ENCODE data around the gene TSPAN4. TPM values are rescaled to one million over a fixed set of nuclear protein-coding genes. Genes with fewer than 3 reads are reported as not detected.
A peak's percentile ranks its signal among the peaks of the same experiment; 100 is the strongest.

Gene TSPAN4
- total and polyA plus RNA-seq, 4 donors: 16.5 to 38.1 (median 30.4) TPM

DNA sequence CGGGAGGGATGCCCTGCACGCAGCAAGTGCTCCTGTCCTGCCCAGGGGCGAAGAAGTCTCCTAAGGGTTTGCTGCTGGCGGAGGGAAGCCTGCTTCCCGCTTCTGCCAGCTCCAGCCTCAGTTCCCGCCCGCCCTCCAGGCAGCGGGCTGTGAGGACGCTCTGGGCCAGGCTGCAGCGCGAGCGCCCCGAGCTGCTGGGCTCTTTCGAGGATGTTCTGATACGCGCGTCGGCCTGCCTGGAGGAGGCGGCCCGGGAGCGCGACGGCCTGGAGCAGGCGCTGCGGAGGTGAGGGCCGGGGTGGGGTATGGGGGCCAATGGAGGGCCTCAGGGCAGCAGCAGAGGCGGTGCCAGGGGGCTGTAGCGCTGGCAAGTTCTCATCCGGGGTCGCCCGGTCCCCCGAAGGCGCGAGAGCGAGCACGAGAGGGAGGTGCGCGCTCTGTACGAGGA lies 12.8 kb upstream of the TSPAN4 start:
- WGBS: 6% methylated on average over 39 of the region's 39 CpGs
- Histone ChIP-seq H3K4me3 (ENCODE audit: low read depth in 1 of 3, low read length in 3 of 3) (peak overlapping the region in 1 of 3 donors; percentile 37), H3K27me3 (ENCODE audit: control insufficient read depth in 4 of 4, insufficient read depth in 4 of 4, low read length in 3 of 4) (no peaks in the 10 kb centered on the region), H3K4me1 (ENCODE audit: control insufficient read depth in 4 of 4, insufficient read depth in 4 of 4, low read length in 3 of 4) (peaks cover 51 to 90% (median 71%) of the 10 kb centered on the region in 4 donors), H3K27ac (ENCODE audit: low read depth in 1 of 2, low read length in 2 of 2) (peak overlapping the region in 1 of 2 donors; percentile 50), H3K9ac (ENCODE audit: low read depth in 1 of 2, low read length in 2 of 2) (no peak overlapping the region), H3K9me3 (ENCODE audit: control insufficient read depth in 4 of 4, low read length in 3 of 4) (no peaks in the 10 kb centered on the region), H3K36me3 (ENCODE audit: control insufficient read depth in 4 of 4, insufficient read depth in 3 of 4, low read depth in 1 of 4, low read length in 3 of 4) (no peaks in the 10 kb centered on the region)
- no peak for DNase-seq (ENCODE audit: low spot score)
- no peak for TF ChIP-seq RAD21 (IDR thresholded peaks at IDR 0.05)
- TF ChIP-seq, protein P1, sequence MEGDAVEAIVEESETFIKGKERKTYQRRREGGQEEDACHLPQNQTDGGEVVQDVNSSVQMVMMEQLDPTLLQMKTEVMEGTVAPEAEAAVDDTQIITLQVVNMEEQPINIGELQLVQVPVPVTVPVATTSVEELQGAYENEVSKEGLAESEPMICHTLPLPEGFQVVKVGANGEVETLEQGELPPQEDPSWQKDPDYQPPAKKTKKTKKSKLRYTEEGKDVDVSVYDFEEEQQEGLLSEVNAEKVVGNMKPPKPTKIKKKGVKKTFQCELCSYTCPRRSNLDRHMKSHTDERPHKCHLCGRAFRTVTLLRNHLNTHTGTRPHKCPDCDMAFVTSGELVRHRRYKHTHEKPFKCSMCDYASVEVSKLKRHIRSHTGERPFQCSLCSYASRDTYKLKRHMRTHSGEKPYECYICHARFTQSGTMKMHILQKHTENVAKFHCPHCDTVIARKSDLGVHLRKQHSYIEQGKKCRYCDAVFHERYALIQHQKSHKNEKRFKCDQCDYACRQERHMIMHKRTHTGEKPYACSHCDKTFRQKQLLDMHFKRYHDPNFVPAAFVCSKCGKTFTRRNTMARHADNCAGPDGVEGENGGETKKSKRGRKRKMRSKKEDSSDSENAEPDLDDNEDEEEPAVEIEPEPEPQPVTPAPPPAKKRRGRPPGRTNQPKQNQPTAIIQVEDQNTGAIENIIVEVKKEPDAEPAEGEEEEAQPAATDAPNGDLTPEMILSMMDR (IDR thresholded peaks at IDR 0.05; ENCODE audit: low read depth, low read length, missing input control): no peak
- no peak for TF ChIP-seq SP1 (IDR thresholded peaks at IDR 0.05)
- TF ChIP-seq, protein P2, sequence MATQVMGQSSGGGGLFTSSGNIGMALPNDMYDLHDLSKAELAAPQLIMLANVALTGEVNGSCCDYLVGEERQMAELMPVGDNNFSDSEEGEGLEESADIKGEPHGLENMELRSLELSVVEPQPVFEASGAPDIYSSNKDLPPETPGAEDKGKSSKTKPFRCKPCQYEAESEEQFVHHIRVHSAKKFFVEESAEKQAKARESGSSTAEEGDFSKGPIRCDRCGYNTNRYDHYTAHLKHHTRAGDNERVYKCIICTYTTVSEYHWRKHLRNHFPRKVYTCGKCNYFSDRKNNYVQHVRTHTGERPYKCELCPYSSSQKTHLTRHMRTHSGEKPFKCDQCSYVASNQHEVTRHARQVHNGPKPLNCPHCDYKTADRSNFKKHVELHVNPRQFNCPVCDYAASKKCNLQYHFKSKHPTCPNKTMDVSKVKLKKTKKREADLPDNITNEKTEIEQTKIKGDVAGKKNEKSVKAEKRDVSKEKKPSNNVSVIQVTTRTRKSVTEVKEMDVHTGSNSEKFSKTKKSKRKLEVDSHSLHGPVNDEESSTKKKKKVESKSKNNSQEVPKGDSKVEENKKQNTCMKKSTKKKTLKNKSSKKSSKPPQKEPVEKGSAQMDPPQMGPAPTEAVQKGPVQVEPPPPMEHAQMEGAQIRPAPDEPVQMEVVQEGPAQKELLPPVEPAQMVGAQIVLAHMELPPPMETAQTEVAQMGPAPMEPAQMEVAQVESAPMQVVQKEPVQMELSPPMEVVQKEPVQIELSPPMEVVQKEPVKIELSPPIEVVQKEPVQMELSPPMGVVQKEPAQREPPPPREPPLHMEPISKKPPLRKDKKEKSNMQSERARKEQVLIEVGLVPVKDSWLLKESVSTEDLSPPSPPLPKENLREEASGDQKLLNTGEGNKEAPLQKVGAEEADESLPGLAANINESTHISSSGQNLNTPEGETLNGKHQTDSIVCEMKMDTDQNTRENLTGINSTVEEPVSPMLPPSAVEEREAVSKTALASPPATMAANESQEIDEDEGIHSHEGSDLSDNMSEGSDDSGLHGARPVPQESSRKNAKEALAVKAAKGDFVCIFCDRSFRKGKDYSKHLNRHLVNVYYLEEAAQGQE (IDR thresholded peaks at IDR 0.05): no peak
- no peak for TF ChIP-seq JUND (IDR thresholded peaks at IDR 0.05)
- TF ChIP-seq NR2F2 (IDR thresholded peaks at IDR 0.05): no peak
- no peak for TF ChIP-seq YY1 (IDR thresholded peaks at IDR 0.05)

DNA sequence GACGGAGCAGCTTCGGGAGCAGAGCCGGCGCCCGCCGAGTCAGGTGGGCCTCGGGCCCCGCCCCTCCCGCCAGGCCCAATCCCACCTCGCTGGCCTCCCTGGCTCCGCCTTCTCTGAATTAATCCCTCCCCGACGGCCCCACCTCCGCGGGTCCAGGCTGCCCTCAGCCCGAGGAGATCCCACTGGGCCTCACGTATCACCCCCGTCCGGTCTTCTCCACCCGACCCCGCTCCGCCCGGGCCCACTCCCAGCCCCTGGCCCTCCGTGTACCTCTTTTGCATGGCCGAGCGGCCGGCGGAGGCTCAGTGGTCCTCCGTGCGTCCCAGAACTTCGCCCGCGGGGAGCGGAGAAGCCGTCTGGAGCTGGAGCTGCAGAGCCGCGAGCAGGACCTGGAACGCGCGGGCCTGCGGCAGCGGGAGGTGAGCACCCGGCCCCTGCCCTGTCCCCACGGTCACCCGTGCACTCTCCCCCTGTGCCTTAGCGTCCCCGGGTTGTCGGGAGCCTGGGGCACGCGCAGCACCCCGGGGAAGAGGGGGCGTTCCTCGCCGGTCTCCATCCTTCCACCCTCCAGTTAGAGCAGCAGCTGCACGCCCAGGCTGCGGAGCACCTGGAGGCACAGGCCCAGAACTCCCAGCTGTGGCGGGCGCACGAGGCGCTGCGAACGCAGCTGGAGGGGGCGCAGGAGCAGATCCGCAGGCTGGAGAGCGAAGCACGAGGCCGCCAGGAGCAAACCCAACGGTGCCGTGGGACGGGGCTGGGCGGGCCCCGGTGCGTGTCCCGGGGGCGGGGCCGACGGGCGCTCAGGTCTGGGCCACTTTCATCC lies 12.1 kb upstream of the TSPAN4 start:
- Histone ChIP-seq H3K36me3 (ENCODE audit: control insufficient read depth in 4 of 4, insufficient read depth in 3 of 4, low read depth in 1 of 4, low read length in 3 of 4) (no peaks in the 10 kb centered on the region), H3K27me3 (ENCODE audit: control insufficient read depth in 4 of 4, insufficient read depth in 4 of 4, low read length in 3 of 4) (no peaks in the 10 kb centered on the region), H3K9me3 (ENCODE audit: control insufficient read depth in 4 of 4, low read length in 3 of 4) (no peaks in the 10 kb centered on the region), H3K9ac (ENCODE audit: low read depth in 1 of 2, low read length in 2 of 2) (no peak overlapping the region), H3K27ac (ENCODE audit: low read depth in 1 of 2, low read length in 2 of 2) (no peak overlapping the region), H3K4me3 (ENCODE audit: low read depth in 1 of 3, low read length in 3 of 3) (peak overlapping the region in 1 of 3 donors; percentile 37), H3K4me1 (ENCODE audit: control insufficient read depth in 4 of 4, insufficient read depth in 4 of 4, low read length in 3 of 4) (peaks cover 48 to 89% (median 69%) of the 10 kb centered on the region in 4 donors)
- DNase-seq (ENCODE audit: low spot score): peak; percentile 61
- TF ChIP-seq, protein P3, sequence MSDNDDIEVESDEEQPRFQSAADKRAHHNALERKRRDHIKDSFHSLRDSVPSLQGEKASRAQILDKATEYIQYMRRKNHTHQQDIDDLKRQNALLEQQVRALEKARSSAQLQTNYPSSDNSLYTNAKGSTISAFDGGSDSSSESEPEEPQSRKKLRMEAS (IDR thresholded peaks at IDR 0.05): no peak
- TF ChIP-seq JUND (IDR thresholded peaks at IDR 0.05): no peak
- TF ChIP-seq, protein P2 (IDR thresholded peaks at IDR 0.05): no peak
- no peak for TF ChIP-seq RXRA (IDR thresholded peaks at IDR 0.05)
- TF ChIP-seq, protein P4, sequence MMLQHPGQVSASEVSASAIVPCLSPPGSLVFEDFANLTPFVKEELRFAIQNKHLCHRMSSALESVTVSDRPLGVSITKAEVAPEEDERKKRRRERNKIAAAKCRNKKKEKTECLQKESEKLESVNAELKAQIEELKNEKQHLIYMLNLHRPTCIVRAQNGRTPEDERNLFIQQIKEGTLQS (IDR thresholded peaks at IDR 0.05): no peak
- 4% methylated on average over 78 of the region's 78 CpGs for WGBS
